Activated T-cell treated with anti-CD3 and anti-CD28 coated beads, Interleukin-2, amount 50 U/mL, for 4 hours (primary cell): ENCODE measurements around the gene MRGPRE. TPM values are rescaled to one million over a fixed set of nuclear protein-coding genes. Genes with fewer than 3 reads are reported as not detected.

ENCODE experiments used
- ATAC-seq, 2 donors: fragments of 200-7000 bp; cut with Tn5 transposase; one replicate each; pipeline ENCODE4 v1.10.0; 2021
- DNase-seq: peaks from one replicate; pipeline ENCODE4 v3.0.0-alpha.2; 2020
- H3K27me3 Mint-ChIP-seq: one replicate; pipeline ENCODE4 v1.8.0; 2021; ENCODE audit warnings: low read depth, mixed read lengths
- H3K36me3 Mint-ChIP-seq: one replicate; pipeline ENCODE4 v1.8.0; 2022; ENCODE audit warnings: mixed read lengths; ENCODE audit not compliant: insufficient read depth
- H3K4me1 Mint-ChIP-seq: one replicate; pipeline ENCODE4 v1.8.0; 2021; ENCODE audit warnings: low read depth, mixed read lengths
- H3K4me3 Mint-ChIP-seq: one replicate; pipeline ENCODE4 v1.8.0; 2021; ENCODE audit warnings: mild to moderate bottlenecking, moderate library complexity, mixed read lengths
- H3K9me3 Mint-ChIP-seq: one replicate; pipeline ENCODE4 v1.8.0; 2021; ENCODE audit warnings: mixed read lengths
- total RNA-seq, 3 donors: library from RNA; stranded (reverse); gene quantifications; one replicate each; pipeline ENCODE4 v1.2.1, GENCODE V29; 2021

MRGPRE gene
- total RNA-seq, 3 donors from 2014 or later, result not detected

- Mint-ChIP-seq H3K9me3 (peaks cover 3% of the 10 kb centered on the region), H3K36me3 (no peaks in the 10 kb centered on the region), H3K4me3 (no peak overlapping the region), H3K27me3 (peaks cover 4% of the 10 kb centered on the region), H3K4me1 (no peaks in the 10 kb centered on the region)
- ATAC-seq (no peak), DNase-seq (no peak)
Observed at GRCh38 chr11:3189196-3189843, 42.9 kb downstream of the MRGPRE start.

GRCh38 chr11:3188496-3189195 lies 43.6 kb downstream of the MRGPRE start:
- Mint-ChIP-seq H3K4me3 (no peak overlapping the region), H3K36me3 (no peaks in the 10 kb centered on the region), H3K4me1 (no peaks in the 10 kb centered on the region), H3K27me3 (peaks cover 4% of the 10 kb centered on the region), H3K9me3 (peaks cover 3% of the 10 kb centered on the region)
- ATAC-seq (no peak), DNase-seq (no peak)

GRCh38 chr11:3186166-3186953 lies 45.9 kb downstream of the MRGPRE start:
- Mint-ChIP-seq H3K9me3 (peaks cover 3% of the 10 kb centered on the region), H3K4me3 (no peak overlapping the region), H3K27me3 (peaks cover 2% of the 10 kb centered on the region), H3K4me1 (no peaks in the 10 kb centered on the region), H3K36me3 (no peaks in the 10 kb centered on the region)
- ATAC-seq (no peak), DNase-seq (no peak)

- ATAC-seq, result no peak
- Mint-ChIP-seq H3K36me3 (no peaks in the 10 kb centered on the region), H3K4me1 (no peaks in the 10 kb centered on the region), H3K27me3 (peaks cover 2% of the 10 kb centered on the region), H3K9me3 (peaks cover under 1% of the 10 kb centered on the region), H3K4me3 (no peak overlapping the region)
- DNase-seq, result no peak
Observed at GRCh38 chr11:3184732-3185347, 47.4 kb downstream of the MRGPRE start.

GRCh38 chr11:3183523-3183922 lies 48.7 kb downstream of the MRGPRE start:
- Mint-ChIP-seq H3K27me3 (peaks cover 2% of the 10 kb centered on the region), H3K36me3 (no peaks in the 10 kb centered on the region), H3K4me3 (no peak overlapping the region), H3K9me3 (no peaks in the 10 kb centered on the region), H3K4me1 (no peaks in the 10 kb centered on the region)
- DNase-seq (no peak), ATAC-seq (no peak)

- Mint-ChIP-seq H3K4me1 (no peaks in the 10 kb centered on the region), H3K36me3 (no peaks in the 10 kb centered on the region), H3K4me3 (no peak overlapping the region), H3K27me3 (peaks cover under 1% of the 10 kb centered on the region), H3K9me3 (no peaks in the 10 kb centered on the region)
- ATAC-seq, result no peak
- no peak for DNase-seq
Observed at GRCh38 chr11:3182462-3182852, 49.8 kb downstream of the MRGPRE start.

GRCh38 chr11:3181725-3182461 lies 50.3 kb downstream of the MRGPRE start:
- Mint-ChIP-seq H3K36me3 (no peaks in the 10 kb centered on the region), H3K4me1 (no peaks in the 10 kb centered on the region), H3K27me3 (peaks cover under 1% of the 10 kb centered on the region), H3K4me3 (no peak overlapping the region), H3K9me3 (no peaks in the 10 kb centered on the region)
- ATAC-seq, result no peak
- DNase-seq, result no peak

GRCh38 chr11:3180869-3181268 lies 51.3 kb downstream of the MRGPRE start:
- no peak for DNase-seq
- peaks cover 3% of the 10 kb centered on the region for H3K9me3 Mint-ChIP-seq
- no peak overlapping the region for H3K4me3 Mint-ChIP-seq
- no peaks in the 10 kb centered on the region for H3K36me3 Mint-ChIP-seq
- H3K4me1 Mint-ChIP-seq, result no peaks in the 10 kb centered on the region
- ATAC-seq, result no peak
- H3K27me3 Mint-ChIP-seq, result peaks cover 2% of the 10 kb centered on the region

- H3K27me3 Mint-ChIP-seq, result peaks cover 6% of the 10 kb centered on the region
- no peaks in the 10 kb centered on the region for H3K4me1 Mint-ChIP-seq
- ATAC-seq (no peak), DNase-seq (no peak)
- peaks cover 8% of the 10 kb centered on the region for H3K9me3 Mint-ChIP-seq
- H3K4me3 Mint-ChIP-seq, result no peak overlapping the region
- no peaks in the 10 kb centered on the region for H3K36me3 Mint-ChIP-seq
Observed at GRCh38 chr11:3178349-3178748, 53.9 kb downstream of the MRGPRE start.

- Mint-ChIP-seq H3K36me3 (no peaks in the 10 kb centered on the region), H3K4me1 (no peaks in the 10 kb centered on the region), H3K4me3 (no peak overlapping the region), H3K9me3 (peaks cover 8% of the 10 kb centered on the region), H3K27me3 (peaks cover 6% of the 10 kb centered on the region)
- ATAC-seq, result no peak
- no peak for DNase-seq
Observed at GRCh38 chr11:3177931-3178330, 54.3 kb downstream of the MRGPRE start.

Other genes starting within 250 kb of the MRGPRE start
- gene NAP1L4, start 240.1 kb downstream of the MRGPRE start, total RNA-seq, result 100 to 1,000 TPM; 194 to 201 (median 199) TPM
- 100 to 1,000 TPM in 1 of 3 donors, 10 to 100 TPM in 2; 72.4 to 110 (median 88.1) TPM for gene CARS1, start 175.0 kb downstream of the MRGPRE start, total RNA-seq
- gene OSBPL5, start 67.1 kb downstream of the MRGPRE start, total RNA-seq, result 1 to 10 TPM; 2.7 to 5.0 (median 4.0) TPM
- gene MRGPRG, start 13.6 kb downstream of the MRGPRE start, total RNA-seq, result not detected
- 10 to 100 TPM; 35.5 to 44.3 (median 43.8) TPM for gene ZNF195, start 146.7 kb upstream of the MRGPRE start, total RNA-seq